NCI-H146 treated with DMSO at 0.1 percent for 48 hours (cell line): Measurements from ENCODE around the gene DNER.
"Not testable (repeated sequence)": the region's sequence is repeated elsewhere in the genome, so short reads cannot be mapped to it uniquely, and the experiment has no call there.

Source experiments
- DNase-seq: peaks from one replicate; lab custom pipeline; 2025; ENCODE audit not compliant: unreplicated experiment; lab: John Stamatoyannopoulos, UW

The DNER gene

GRCh38 chr2:229627728-229628127, 86.6 kb downstream of the DNER start:
- DNase-seq: peak; percentile 82

GRCh38 chr2:229622495-229623355, 91.6 kb downstream of the DNER start:
- no peak for DNase-seq

- DNase-seq: no peak
Measured at GRCh38 chr2:229620759-229621158, 93.6 kb downstream of the DNER start.

DNA sequence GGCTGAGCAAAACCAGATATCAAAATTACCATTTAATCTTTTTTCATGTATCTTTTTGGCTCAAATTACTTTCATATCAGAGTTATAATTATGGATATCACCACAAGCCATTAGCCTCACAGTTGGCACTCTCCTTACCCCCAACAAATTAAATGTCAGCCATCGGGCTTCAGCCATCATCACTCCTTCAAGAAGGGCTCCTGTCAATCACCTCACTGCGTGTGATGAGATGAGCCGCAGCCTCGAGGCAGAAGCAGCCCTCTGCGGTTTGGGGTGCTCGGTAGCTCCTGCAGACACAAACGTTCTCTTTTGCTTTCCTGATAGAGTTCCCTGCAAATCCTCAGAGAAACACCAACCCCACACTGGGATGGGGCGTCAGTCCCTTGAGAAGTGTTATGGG, 94.1 kb downstream of the DNER start:
- peak; percentile 78 for DNase-seq

DNA sequence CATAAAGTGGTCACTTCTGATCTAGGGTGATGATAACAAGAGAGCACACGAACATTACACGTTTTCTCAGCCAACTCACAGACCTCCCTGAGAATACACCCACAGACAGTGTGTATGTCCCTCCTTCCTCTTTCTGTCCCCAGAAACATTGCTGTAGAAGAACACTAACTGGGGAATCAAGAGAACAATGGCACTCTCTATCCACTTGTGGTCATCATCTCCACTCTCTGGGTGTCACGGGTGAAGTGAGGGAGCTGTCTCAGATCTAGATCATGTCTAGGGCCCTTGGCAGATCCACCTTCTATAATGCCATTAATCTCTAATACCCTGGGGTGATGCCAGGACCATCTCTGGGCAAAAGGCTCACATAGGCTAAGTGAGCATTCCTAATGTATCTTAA, 97.9 kb downstream of the DNER start:
- DNase-seq: no peak

- DNase-seq: not testable (repeated sequence)
Measured at GRCh38 chr2:229614021-229614420, 100.3 kb downstream of the DNER start.

DNA sequence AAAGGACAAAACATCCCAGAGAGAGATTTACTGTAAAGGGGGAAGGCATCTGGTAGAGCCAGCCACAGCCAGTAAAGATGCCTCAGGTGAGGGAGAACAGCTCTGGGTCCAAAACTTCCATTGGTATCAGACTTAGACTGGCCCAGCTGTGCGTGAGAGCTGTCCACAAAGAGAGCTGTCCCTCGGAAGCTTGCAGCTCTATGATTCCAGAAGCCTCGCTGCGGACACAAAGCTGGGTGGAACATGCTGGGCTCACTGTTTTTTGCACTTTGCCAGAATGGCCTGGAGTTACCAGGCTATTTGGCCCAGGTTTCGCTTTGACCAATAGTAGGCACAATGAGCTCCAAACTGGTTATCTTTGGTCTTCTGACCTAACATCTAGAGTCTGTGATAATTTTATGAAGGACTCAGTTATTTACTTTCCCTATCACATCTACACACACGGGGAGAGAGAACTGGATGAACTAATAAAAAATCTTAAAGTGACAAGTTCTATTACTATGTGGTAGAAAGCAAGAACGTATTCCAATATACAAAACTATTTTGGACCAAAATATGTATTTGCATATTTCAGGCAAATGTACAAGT, 101.9 kb downstream of the DNER start:
- DNase-seq: no peak

DNA sequence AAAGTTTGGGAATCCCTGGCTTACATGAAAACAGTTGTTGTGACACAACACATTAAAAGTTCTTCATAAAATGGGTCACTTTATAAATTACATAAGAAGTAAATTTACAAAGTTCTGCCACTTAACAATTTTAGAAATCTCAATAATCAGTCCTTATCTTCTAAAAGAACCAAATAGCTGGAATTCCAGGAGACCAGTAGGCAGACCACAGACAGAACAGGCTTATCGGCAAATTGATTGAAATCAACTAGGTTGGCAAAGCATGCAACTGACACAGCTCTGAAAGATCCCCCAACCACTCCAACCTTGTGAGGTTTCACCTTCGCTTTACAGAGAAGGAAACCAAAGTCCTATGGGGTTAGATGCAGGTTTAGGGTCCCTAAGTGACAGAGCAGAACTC, 103.0 kb downstream of the DNER start:
- DNase-seq: no peak

GRCh38 chr2:229610872-229611271, 103.5 kb downstream of the DNER start:
- peak; percentile 42 for DNase-seq

GRCh38 chr2:229610333-229610732, 104.0 kb downstream of the DNER start:
- no peak for DNase-seq

GRCh38 chr2:229601936-229602335, 112.4 kb downstream of the DNER start:
- no peak for DNase-seq

DNA sequence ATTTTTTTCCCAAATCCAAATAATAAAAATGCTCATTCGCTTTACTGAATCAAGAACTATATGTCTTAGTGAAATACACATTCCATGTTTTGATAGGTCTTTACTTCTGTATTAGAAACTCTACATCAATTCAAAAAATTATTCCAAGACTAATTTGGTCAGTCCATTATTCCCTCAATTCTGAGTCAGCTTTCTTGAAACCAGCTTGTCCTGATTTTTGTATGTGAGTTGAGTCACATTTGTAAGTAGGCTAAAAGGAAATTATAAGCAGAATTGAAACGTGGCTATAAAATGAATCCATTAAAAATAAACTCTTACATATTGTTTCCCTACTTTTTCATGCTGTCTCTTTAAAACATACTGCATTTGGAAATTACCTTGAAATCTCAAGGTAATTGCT, 113.0 kb downstream of the DNER start:
- no peak for DNase-seq

DNA sequence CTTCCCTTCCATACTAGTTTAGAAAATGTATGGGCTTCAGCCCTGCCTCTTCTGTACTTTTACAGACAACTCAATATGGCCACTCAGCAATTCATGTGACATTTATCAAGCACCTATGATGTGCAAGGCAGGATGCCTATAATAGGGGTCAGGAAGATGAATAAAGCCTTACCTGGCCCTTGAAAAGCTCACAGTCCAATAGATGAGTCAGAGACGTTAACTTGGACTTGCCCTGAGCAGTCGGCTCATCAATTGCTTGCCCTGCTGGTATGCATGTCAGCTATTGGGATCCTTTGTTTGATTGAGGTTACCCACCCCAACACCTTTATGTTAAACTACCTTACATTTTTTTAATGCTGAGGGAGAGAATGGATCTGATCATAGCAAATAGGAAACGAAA, 116.1 kb downstream of the DNER start:
- DNase-seq: no peak

DNA sequence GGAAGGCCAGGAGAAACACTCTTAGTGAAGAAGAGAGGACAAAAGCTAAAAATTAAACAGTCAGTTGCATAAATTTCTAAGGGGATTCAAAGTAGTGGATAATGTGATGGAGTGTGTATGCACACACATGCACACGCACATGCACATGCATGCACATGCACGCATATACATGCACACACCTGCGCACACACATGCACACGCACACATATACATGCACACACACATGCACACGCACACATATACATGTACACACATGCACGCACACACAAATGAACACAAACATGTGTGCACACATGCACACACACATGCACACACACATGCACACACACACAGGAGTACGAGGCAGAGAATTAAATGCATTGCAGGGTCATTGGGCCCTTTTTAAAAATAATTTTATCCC, 117.6 kb downstream of the DNER start:
- DNase-seq: no peak

DNA sequence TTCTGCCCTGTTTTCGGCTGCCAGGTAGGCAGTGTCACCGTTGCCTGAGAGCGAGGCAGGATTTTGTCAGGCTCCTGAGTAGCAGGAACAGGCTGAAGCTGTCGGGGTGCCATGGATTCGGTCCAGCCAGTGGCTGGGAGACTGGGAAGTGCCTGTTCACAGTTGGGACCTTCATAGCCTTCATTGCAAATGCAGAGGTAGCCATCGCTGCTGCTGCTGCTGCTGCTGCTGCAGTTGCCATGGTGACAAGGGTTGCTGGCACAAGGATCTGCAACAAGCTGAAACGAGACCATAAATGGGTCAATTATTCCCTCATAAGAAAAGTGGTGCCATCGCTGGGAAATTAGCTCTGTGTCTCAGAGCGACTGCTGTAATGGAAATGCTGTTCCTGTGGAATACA, 122.7 kb downstream of the DNER start:
- no peak for DNase-seq

- DNase-seq: no peak
Measured at GRCh38 chr2:229586746-229587705, 127.3 kb downstream of the DNER start.

GRCh38 chr2:229586012-229586411, 128.3 kb downstream of the DNER start:
- DNase-seq: no peak

GRCh38 chr2:229582151-229582550, 132.2 kb downstream of the DNER start:
- DNase-seq: no peak

DNA sequence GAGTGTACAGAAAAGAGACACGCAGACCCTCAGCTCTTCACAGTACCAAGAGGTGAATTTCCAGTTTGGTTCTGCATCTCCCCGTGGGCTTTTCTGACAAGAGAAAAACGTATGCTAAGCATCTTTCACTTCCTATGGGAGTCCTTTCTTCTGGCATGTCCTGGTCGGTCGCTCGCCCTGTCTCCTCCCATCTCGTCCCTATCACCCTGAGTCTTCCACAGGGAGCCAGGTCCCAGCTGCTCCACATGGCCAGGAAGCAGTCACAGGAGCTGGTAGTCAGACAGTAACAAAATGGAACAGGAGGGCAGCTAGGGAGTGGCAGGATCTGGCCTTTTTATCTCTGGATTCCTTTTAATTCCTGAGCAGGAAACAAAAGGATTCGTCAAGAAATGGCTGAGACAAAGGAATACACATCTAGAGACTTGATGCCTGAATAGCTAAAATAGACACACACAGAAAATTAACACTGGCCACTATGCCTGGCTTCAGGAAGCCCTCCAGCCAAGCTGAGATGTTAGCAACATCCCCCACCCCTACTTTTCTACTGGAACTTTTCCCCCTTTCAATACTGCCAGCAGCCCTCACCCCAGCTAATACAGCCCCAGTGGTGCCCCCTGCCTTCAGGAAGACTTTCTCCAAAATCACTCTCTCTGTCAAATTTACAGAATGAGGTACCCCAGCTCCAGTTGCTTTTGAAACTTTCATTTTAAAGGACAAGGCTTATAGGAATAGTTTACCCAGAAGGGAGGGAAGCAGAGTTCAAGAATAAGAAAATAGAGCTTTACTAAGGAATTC, 136.1 kb downstream of the DNER start:
- DNase-seq: no peak

DNA sequence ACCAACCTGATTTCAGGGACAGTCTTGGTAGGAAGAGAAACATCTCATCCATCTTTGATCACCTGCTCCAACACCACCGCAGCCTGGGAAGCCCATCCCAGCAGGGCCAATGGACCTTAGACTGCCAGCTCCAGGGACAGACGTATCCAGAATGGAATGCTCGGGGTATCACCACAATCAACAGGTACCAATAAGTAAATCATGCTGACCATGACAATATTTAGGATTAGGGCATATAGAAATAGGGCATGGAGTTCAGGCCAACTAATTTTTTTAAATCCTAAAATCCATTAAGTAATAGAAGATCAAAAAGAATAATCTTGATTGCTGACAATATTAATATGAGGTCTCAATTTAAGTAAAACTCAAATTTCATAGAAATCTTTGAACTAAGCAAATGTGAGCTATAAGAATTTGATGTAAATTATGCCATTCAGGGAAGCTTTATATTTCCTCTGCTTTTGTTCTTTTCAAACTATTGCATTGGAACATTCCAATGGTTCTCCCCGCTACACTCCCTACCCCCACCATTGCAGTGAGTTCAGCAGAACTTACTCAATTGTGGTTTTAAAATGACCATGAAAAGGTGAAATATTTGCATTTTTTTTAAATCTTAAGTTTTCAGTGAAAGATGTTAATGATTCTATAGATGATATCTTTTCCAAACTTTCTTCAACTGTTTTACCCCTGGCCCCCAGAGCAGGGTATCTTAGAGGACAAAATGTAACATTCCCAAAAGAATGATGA, 138.6 kb downstream of the DNER start:
- no peak for DNase-seq
